K562 (cell line): ENCODE measurements around the gene RACK1. TPM values are rescaled to one million over a fixed set of nuclear protein-coding genes. Genes with fewer than 3 reads are reported as not detected.
A peak's percentile ranks its signal among the peaks of the same experiment; 100 is the strongest.

Experiments
- ATF1 ChIP-seq, 2 experiments: fragments of 450-650 bp in 1 of 2; IDR thresholded peaks; 2 replicates each; pipeline ENCODE4 v1.6.1; 2016; ENCODE audit warnings: missing compliant biosample characterization in 1 of 2, missing genetic modification characterization in 1 of 2
- CBFA2T2 ChIP-seq: fragments of 450-650 bp; conservative IDR thresholded peaks from 2 replicates; pipeline ENCODE4 v1.6.1; 2017; ENCODE audit warnings: mild to moderate bottlenecking
- COPS2 ChIP-seq: fragments of 450-650 bp; conservative IDR thresholded peaks from 2 replicates; pipeline ENCODE4 v1.6.1; 2016; ENCODE audit warnings: mild to moderate bottlenecking, moderate library complexity
- ETV1 ChIP-seq: fragments of 450-650 bp; conservative IDR thresholded peaks from 2 replicates; pipeline ENCODE4 v1.6.1; 2016; ENCODE audit warnings: missing genetic modification characterization, control low read depth, low read depth, missing compliant biosample characterization
- GATAD2A ChIP-seq: fragments of 450-650 bp; IDR thresholded peaks from 2 replicates; pipeline ENCODE4 v1.6.1; 2017
- HMGXB4 ChIP-seq: sonication (generic); formaldehyde crosslinking; IDR thresholded peaks from 2 replicates; pipeline ENCODE4 v1.8.1; 2023; ENCODE audit warnings: mild to moderate bottlenecking, missing genetic modification reagents
- NFATC3 ChIP-seq: fragments of 450-650 bp; IDR thresholded peaks from 2 replicates; pipeline ENCODE4 v1.6.1; 2017; ENCODE audit warnings: mild to moderate bottlenecking
- NKRF ChIP-seq: fragments of 450-650 bp; IDR thresholded peaks from 2 replicates; pipeline ENCODE4 v1.6.1; 2016; ENCODE audit warnings: borderline replicate concordance
- PURB ChIP-seq: sonication (generic); formaldehyde crosslinking; IDR thresholded peaks from 2 replicates; pipeline ENCODE4 v1.9.0; 2021; ENCODE audit warnings: low read depth, mild to moderate bottlenecking, missing genetic modification reagents
- RAD51 ChIP-seq: fragments of 450-650 bp; IDR thresholded peaks from 2 replicates; pipeline ENCODE4 v1.7.1; 2016; ENCODE audit warnings: low read depth, mild to moderate bottlenecking, borderline replicate concordance
- RNF219 ChIP-seq: fragments of 250-450 bp; sonication (Bioruptor Pico); IDR thresholded peaks from 2 replicates; pipeline ENCODE4 v1.5.0; 2022; ENCODE audit warnings: mild to moderate bottlenecking
- SOX6 ChIP-seq: fragments of 450-650 bp; IDR thresholded peaks from 2 replicates; pipeline ENCODE4 v1.6.1; 2014; ENCODE audit warnings: mild to moderate bottlenecking
- TAL1 ChIP-seq: fragments of 450-650 bp; IDR thresholded peaks from 2 replicates; pipeline ENCODE4 v1.6.1; 2016; ENCODE audit warnings: mild to moderate bottlenecking
- ZBTB33 ChIP-seq: sonication (generic); formaldehyde crosslinking; IDR thresholded peaks from 2 replicates; pipeline ENCODE4 v1.8.1; 2023; ENCODE audit warnings: mild to moderate bottlenecking, missing genetic modification reagents
- ZFP1 ChIP-seq: fragments of 450-650 bp; formaldehyde crosslinking; IDR thresholded peaks from 2 replicates; pipeline ENCODE4 v1.4.0; 2020; ENCODE audit warnings: mild to moderate bottlenecking, mixed read lengths
- ZNF449 ChIP-seq: fragments of 250-450 bp; sonication (Bioruptor Pico); IDR thresholded peaks from 2 replicates; pipeline ENCODE4 v1.8.0; 2022; ENCODE audit warnings: moderate library complexity, mild to moderate bottlenecking, inconsistent platforms
- polyA plus RNA-seq, 8 experiments: library from polyadenylated mRNA; depleted of rRNA in 4 of 8; stranded (reverse) in 5 of 8; unstranded in 3 of 8; fragments of >200 nt; fragmentation: Nextera tagmentation in 2 of 8; fragmentation: Illumina TruSeq in 1 of 8; extraction: Ambion mirVana in 2 of 8; extraction: Trizol in 1 of 8; gene quantifications; 2 replicates each; pipeline versions ENCODE4 v1.2.1 to v1.2.3, GENCODE V29; 2011 to 2014; ENCODE audit warnings: inconsistent platforms in 1 of 8, missing spikeins in 1 of 8
- total RNA-seq, 7 experiments: library from RNA; depleted of rRNA in 6 of 7; stranded (reverse); fragments of >200 nt in 6 of 7; fragmentation: Illumina TruSeq in 2 of 7; extraction: Trizol in 2 of 7; gene quantifications; 2 replicates each; pipeline versions ENCODE4 v1.2.1 to v1.2.3, GENCODE V29; 2011 to 2021; ENCODE audit warnings: low replicate concordance in 1 of 7

The RACK1 gene
- total and polyA plus RNA-seq, 9 of the 15 experiments (the other 6 are each of a cell fraction or from before 2014, with no cell fraction given) = 2,303 to 5,311 (median 3,833) TPM

- TF ChIP-seq PURB (CRISPR knock-in tag) (no peak), ATF1 (CRISPR knock-in tag; IDR thresholded peaks at IDR 0.05) (peak; percentile 89), ATF1 (tag; IDR thresholded peaks at IDR 0.05) (peak; percentile 98), ZNF449 (CRISPR knock-in tag) (no peak), ETV1 (tag) (0 out of 2 replicates have a peak, but pooled peaks have one; percentile 18), RNF219 (CRISPR knock-in tag) (no peak), NFATC3 (no peak), TAL1 (no peak), GATAD2A (no peak), HMGXB4 (peak; percentile 21; the same call in 1 of the 2 replicates), SOX6 (peak; percentile 58), COPS2 (no peak), NKRF (peak; percentile 94), ZBTB33 (CRISPR knock-in tag) (peak; percentile 78), RAD51 (no peak), ZFP1 (CRISPR knock-in tag) (no peak), CBFA2T2 (no peak)
Measured at GRCh38 chr5:181260720-181261319, 17.1 kb upstream of the RACK1 start, which contains the start of gene TRIM52 (continued).
